GM11168 (cell line): Measurements from ENCODE around the gene CYP4F2.
"Not testable (repeated sequence)": the region's sequence is repeated elsewhere in the genome, so short reads cannot be mapped to it uniquely, and the experiment has no call there.

Experiments
- in situ Hi-C: fragments of 300-500 bp; cut with MboI; formaldehyde crosslinking; loops from one replicate; pipeline ENCODE4 v1.12.0; 2022; ENCODE audit warnings: low sequenced_read_pairs; ENCODE audit not compliant: unreplicated experiment

CYP4F2 gene

DNA sequence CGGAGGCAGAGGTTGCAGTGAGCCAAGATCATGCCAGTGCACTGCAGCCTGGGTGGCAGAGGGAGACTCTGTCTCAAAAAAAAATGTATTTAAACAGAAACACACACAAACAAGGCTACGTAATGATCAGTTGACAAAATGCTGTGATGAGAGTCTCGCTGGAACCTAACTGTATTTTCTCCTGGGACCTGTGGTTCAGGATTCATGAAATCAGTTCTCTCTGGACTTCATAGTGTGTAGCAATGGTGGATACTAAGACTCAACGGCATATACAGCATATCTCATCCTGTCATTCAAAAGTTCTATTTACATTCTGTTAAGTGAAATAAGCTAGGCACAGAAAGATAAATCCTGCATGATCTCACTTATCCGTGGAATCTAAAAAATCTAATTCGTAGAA lies 37.4 kb downstream of the CYP4F2 start:
- in situ Hi-C loops: no loop called here

DNA sequence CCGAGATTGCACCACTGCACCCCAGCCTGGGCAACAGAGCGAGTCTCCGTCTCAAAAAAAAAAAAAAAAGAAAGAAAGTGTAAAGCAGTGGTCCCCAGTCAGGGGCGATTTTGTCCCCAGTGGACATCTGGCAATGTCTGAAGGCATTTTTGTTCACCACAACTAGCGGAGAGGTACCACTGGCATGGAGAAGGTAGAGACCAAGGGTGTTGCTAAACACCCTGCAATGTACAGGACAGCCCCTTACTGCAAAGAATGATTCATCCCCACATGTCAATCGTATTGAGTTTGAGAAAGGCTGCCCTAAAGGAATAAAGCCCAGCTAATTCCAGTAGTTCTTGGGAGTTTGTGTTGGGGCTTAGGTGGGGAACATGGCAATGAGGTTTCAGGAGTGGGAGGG lies 38.7 kb downstream of the CYP4F2 start:
- in situ Hi-C loops: no loop called here

DNA sequence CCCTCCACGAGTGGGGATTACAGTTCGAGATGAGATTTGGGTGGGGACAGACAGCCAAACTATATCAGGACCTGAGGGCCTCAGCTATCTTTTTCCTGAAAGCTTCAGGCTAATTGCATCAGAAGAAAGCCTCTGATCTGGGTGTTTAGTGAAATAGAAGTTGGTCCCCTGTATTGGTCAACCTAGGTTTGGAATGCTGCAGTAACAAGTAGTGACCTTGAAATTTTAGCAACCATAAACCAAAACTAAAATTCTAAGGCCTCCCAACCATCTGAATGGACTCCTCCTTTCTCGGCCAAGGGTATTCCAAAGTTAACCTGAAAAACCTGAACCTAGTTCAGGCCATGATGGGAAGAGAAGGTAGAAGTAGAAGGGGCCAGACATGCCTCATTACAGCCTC lies 47.5 kb downstream of the CYP4F2 start:
- in situ Hi-C loops: no loop called here

DNA sequence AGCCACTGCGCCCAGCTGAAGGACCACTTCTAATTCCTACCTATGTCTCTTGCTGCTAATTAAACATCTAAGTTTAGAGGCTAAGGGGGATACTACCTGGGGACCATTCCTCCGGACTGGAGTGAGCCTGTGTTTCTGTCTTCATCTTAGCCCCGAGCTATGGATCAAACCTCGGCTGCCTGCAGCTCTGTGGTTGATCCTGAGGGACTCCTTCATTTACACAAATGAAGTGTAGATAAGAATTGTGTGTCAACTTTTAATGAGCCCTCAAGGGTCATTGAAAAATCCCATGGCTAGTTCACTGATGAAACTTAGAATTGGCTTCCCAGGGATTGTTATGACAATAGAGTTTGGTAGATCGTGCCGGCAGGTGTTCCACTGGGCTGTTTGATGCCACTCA lies 51.0 kb downstream of the CYP4F2 start:
- in situ Hi-C loops: no loop called here

DNA sequence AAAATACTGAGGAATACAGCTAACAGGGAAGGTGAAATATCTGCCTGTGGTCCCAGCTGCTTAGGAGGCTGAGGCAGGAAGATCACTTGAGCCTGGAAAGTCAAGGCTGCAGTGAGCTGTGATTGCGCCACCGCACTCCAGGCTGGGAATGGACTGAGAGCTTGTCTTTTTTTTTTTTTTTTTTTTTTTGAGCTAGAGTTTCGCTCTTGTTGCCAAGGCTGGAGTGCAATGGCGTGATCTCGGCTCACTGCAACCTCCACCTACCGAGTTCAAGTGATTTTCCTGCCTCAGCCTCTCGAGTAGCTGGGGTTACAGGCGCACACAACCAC lies 54.0 kb downstream of the CYP4F2 start:
- in situ Hi-C loops: not testable (repeated sequence)

DNA sequence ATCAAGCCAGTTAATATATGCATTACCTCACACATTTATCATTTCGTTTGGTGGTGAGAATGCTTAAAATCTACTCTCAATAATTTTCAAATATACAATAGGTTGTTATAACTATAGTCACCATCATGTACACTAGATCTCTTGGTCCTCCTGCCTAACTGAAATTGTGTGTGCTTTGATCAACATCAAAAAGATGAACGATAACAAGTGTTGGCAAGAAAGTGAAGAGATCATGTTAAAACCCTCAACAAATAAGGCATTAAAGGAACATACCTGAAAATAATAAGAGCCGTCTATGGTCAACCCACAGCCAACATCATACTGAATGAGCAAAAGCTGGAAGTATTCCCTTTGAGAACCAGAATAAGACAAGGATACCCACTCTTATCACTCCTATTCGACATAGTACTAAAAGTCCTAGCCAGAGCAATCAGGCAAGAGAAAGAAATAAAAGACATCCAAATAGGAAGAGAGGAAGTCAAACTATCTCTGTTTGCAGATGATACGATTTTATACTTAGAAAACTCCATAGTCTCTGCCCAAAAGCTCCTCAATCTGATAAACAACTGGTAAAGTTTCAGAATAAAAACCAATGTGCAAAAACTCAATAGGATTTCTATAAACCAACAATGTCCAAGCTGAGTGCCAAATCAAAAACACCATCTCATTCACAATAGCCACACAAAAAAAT lies 54.5 kb downstream of the CYP4F2 start:
- in situ Hi-C loops: no loop called here

DNA sequence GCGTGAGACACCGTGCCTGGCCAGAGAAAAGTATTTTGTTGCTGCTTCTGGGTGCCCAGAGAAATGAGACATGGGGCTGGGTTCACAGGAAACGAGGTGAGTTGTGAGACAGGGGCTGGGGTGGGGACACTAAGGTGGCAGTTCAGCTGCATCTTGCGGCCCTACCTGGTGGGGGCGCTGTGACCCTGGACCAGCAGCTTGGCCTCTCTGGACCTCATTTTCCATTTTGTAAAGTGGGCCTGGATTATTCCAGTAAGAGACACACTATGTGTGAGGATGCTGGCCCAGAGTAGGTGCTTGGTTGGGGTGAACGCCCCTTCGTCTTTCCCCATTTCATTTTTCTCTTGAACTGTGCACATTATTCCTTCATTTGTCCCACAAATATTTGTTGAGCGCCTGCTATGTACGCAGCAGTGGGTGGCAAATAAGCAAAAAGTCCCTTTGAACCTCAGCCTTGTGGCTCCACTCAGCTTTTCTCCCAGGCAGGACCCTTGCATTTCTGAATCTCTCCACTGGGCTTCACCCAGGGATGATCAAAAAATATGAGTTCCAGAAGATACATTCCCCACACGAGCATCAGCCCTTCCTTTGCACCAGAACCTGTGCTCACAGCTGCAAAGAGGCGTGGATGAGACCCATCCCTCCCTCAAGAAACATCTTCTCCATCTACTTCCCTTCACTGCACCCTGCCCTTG lies 55.9 kb downstream of the CYP4F2 start:
- in situ Hi-C loops: no loop called here

DNA sequence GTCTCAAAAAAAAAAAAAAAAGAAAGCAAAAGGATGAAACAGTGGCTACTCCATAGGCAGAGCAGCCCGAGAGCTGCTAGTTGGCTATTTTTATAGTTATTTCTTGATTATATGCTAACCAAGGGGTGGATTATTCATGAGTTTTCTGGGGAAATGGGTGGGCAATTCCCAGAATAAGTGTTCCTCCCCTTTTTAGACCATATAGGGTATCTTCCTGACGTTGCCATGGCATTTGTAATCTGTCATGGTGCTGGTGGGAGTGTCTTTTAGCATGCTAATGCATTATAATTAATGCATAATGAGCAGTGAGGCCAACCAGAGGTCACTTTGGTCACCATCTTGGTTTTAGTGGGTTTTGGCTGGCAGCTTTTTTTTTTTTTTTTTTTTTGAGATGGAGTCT lies 57.0 kb downstream of the CYP4F2 start:
- in situ Hi-C loops: no loop called here

DNA sequence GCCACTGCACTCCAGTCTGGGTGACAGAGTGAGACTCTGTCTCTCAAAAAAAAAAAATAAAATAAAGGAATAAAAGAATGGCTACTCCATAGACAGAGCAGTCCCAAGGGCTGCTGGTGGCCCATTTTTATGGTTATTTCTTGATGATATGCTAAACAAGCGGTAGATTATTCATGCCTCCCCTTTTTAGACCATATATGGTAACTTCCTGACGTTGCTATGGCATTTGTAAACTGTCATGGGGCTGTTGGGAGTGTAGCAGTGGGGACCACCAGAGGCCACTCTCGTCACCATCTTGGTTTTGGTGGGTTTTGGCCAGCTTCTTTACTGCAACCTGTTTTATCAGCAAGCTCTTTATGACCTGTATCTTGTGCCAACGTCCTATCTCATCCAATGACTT lies 58.0 kb downstream of the CYP4F2 start:
- in situ Hi-C loops: not testable (repeated sequence)

DNA sequence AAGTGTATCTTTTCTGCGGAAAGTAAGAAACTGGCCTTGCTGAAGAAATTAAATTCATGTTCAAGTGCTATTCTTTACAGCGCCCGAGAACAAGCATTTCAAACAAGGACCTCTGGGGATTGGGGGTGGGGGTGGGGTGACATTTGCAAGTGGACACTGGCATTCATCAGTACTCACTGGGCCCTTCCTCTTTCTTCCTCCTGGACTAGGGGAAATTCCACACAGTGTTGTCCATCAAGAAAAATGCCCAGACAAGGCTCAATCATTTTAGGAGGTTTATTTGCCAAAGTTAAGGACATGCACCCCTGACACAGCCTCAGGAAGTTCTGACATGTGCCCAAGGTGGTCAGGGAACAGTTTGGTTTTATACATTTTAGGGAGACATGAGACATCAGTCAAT lies 59.5 kb downstream of the CYP4F2 start:
- in situ Hi-C loops: no loop called here

DNA sequence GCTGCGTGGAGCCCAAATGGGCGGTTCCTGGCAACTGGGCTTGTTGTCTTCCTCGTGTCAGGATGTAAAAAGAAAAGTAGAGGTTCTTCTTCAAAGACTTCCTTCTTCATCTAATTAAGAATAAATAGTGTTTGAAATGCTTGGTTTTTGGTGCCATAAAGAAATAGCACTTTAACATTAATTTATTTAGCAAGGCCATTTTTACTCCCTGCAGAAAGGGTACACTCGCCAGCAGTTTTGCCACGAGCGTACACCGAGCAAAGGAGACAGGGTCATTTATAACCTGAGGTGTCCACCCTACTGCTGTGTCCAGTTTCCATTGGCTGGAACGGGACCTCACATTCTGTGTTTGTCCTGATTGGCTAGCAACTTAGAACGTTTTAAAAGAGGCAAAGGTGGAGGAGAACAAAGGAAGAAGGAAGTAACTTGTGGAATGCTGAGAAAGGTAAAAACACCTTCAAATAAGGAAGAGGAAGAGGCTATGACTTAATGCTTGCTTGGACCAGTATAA lies 60.6 kb downstream of the CYP4F2 start:
- in situ Hi-C loops: no loop called here

DNA sequence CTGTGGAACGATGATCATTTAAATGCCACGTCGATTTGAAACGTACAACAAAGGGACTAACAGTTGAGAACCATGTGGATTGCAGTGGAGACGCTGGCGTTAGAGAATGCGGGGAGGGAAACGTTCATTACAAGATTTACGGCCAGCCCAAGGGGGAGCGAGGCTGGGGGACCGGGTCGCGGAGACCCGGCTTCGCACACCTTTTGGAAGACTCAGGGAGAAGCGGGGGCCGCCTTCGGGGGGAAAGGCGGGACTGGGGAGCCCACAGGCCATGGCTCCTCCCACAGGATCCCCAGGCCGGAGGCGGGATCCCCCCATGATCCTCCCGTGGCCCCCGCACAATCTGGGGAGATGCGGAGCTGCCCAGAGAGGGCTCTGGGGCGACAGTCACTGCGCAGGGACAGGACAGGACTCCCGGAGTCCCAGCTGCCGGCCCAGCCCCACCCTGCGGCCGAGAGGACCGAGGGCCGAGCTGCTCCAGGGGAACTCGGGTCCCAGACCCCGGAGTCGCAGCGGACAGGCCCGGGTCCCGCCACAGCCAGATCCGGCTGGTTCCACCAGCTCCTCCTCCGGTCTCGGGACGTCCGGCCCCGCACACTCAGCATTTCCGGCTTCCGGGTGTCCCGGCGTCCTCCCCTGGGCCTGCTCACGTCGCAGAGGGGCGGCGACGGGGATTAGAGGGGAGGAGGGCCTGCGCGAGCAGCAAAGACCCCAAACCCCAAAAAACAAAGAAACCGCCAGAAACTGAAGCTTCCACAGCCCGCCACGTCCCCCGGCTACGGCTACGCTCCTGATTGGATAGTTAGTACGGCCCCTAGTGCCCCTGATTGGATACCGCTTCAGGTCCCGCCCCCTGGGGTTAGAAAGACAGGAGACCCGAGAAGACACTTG lies 61.3 kb downstream of the CYP4F2 start:
- in situ Hi-C loops: no loop called here

DNA sequence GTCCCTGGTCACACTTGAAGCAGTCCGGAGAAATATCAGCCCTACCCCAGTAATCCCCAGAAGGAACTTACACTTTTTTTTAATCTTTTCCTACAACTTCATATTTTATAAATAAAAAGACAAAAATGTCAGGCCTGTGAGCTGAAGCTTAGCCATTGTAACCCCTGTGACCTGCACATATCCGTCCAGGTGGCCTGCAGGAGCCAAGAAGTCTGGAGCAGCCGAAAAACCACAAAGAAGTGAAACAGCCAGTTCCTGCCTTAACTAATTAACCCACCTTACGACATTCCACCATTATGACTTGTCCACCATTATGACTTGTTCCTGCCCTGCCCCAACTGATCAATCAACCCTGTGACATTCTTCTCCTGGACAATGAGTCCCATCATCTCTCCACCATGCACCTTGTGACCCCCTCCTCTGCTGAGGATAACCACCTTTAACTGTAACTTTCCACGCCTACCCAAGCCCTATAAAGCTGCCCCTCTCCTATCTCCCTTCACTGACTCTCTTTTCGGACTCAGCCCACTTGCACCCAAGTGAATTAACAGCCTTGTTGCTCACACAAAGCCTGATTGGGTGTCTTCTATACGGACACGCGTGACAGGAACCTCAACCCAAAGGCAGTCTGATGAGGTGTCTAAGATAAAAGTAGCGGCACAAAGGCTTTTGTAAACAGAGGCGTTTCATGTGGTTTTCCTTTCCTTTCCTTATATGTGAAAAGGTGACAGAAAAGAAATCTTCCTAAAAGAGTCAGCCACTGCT lies 62.1 kb downstream of the CYP4F2 start:
- in situ Hi-C loops: not testable (repeated sequence)

DNA sequence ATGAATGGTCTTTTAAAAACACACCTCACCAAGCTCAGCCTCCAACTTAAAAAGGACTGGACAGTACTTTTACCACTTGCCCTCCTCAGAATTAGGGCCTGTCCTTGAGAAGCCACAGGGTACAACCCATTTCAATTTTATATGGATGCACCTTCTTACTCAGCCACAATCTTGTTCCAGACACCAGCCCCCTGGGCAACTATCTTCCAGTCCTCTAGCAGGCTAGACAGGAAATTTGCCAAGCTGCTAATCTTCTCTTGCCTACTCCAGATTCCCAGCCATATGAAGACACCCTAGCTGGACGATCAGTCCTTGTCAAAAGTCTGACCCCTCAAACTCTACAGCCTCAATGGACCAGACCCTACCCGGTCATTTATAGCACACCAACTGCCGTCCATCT lies 63.6 kb downstream of the CYP4F2 start:
- in situ Hi-C loops: not testable (repeated sequence)

DNA sequence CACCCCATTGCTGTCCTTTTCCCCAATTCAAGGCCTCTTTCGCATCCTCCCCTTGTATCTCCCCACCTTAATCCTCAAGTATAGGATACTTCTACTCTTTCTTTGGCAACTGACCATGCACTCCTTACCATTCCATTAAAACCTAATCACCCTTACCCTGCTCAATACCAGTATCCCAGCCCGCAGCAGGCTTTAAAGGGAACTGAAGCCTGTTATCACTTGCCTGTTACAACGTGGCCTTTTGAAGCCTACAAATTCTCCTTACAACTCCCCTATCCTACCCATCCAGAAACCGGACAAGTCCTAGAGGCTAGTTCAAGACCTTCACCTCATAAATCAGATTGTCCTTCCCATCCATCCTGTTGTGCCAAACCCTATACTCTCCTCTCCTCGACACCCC lies 66.2 kb downstream of the CYP4F2 start:
- in situ Hi-C loops: no loop called here

DNA sequence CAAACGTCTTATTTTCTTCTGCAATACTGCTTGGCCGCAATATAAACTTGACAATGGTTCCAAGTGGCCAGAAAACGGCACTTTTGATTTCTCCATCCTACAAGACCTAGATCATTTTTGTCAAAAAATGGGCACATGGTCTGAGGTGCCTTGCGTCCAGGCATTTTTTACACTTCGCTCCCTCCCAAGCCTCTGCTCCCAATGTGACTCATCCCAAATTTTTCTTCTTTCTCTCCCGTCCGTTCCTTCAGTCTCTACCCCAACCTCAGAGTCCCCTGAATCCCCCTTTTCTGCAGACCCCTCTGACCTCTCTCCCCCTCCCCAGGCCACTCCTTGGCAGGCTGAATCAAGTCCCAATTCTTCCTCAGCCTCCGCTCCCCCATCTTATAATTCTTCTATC lies 68.1 kb downstream of the CYP4F2 start:
- in situ Hi-C loops: no loop called here

DNA sequence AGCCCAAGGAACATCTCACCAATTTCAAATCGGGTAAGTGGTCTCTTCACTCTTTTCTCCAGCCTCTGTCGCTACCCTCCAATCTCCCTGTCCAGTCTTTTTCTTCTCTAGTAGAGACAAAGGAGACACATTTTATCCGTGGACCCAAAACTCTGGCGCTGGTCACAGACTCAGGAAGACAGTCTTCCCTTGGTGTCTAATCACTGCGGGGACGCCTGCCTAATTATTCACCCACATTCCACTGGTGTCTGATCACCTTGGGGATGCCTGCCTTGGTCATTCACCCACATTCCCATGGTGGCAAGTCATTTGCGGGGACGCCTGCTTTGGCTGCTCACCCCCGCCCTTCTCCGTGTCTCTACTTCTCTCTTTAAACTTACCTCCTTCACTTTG lies 68.6 kb downstream of the CYP4F2 start:
- in situ Hi-C loops: no loop called here

DNA sequence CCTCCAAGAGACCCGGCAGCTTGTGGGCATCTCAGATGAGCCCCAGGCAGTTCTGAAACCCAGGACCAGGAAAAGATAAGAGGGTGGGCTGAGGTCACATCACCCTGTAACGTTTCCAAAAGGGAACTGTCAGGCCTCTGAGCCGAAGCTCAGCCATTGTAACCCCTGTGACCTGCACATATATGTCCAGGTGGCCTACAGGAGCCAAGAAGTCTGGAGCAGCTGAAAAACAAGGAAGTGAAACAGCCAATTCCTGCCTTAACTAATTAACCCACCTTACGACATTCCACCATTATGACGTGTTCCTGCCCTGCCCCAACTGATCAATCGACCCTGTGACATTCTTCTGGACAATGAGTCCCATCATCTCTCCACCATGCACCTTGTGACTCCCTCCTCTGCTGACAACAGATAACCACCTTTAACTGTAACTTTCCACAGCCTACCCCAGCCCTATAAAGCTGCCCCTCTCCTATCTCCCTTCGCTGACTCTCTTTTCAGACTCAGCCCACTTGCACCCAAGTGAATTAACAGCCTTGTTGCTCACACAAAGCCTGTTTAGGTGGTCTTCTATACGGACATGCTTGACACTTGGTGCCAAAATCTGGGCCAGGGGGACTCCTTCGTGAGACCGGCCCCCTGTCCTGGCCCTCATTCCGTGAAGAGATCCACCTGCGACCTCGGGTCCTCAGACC lies 69.1 kb downstream of the CYP4F2 start:
- in situ Hi-C loops: not testable (repeated sequence)

DNA sequence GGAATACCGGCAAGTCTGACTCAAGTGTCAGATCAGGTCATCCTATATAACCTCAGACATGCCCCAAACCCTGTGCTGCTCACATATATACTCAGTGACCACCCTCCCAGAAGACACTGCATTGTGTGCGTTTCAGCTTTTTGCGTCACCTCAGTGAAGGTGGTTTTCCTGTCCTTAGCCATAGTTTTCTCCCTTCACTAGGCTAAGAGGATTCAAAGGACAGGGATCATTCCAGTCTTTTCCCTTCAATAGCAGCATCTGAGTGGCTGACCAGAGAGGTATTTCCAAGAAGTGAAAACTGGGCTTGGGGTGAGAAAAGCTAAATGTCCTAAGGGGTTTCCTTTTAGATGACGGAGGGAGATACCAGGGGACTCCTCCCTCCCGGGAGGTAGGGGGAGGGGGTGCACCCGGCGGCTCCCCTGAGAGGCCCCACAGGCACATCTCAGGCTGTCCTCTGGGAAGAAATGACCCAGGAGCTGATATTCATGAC lies 69.7 kb downstream of the CYP4F2 start:
- in situ Hi-C loops: no loop called here
